Iris pigment epithelial cell (primary cell): ENCODE results near the gene PLD3.
"Not testable (repeated sequence)": the region's sequence is repeated elsewhere in the genome, so short reads cannot be mapped to it uniquely, and the experiment has no call there.

Source experiments
- DNase-seq: peaks from one replicate; pipeline ENCODE4 v3.0.0-alpha.2; 2011; ENCODE audit warnings: low read depth

Gene PLD3

DNA sequence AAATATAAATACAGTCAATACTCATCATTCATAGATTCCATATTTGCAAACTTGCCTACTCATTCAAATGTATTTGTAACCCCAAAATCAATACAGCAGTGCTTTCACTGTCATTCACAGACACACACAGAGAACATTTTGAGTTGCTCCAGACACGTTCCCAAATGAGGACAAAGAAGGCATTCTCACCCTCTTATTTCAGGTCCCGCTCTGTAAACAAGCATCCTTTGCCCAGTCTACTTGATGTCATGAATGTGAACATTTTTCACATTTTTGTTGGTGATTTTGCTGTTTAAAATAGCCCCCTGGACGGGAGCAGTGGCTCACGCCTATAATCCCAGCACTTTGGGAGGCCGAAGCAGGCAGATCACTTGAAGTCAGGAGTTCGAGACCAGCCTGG is 15.8 kb upstream of the PLD3 start:
- DNase-seq: no peak

DNA sequence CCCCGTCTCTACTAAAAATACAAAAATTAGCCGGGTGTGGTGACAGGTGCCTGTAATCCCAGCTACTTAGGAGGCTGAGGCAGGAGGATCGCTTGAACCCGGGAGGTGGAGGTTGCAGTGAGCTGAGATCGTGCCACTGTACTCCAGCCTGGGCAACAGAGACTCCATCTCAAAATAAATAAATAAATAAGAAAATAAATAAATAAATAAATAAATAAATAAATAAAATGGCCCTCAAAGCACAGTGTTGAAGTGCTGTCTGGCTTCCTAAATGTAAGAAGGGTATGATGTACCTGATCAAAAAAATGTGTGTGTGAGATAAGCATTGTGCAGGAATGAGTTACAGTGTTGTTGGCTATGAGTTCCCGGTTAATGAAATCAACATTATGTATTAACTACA is 15.4 kb upstream of the PLD3 start:
- DNase-seq: not testable (repeated sequence)

DNA sequence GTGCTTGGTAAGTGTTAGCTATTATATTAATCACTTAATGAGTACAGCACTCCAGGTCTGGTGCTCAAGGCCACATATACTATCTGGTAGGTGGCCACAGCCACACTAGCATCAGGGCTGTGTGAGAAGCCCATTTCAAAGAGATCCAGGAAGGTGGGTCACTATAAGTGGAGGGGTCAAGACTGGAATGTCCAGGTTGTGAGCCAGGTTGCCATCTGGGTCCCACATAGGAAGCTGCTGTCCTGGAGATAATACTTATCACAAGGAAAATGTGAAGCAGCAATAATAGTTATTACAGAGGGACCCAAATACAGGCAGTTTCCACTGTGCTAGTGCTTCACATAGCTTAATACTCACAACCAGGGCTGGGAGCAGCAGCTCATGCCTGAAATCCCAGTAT is 13.4 kb upstream of the PLD3 start:
- no peak for DNase-seq

DNA sequence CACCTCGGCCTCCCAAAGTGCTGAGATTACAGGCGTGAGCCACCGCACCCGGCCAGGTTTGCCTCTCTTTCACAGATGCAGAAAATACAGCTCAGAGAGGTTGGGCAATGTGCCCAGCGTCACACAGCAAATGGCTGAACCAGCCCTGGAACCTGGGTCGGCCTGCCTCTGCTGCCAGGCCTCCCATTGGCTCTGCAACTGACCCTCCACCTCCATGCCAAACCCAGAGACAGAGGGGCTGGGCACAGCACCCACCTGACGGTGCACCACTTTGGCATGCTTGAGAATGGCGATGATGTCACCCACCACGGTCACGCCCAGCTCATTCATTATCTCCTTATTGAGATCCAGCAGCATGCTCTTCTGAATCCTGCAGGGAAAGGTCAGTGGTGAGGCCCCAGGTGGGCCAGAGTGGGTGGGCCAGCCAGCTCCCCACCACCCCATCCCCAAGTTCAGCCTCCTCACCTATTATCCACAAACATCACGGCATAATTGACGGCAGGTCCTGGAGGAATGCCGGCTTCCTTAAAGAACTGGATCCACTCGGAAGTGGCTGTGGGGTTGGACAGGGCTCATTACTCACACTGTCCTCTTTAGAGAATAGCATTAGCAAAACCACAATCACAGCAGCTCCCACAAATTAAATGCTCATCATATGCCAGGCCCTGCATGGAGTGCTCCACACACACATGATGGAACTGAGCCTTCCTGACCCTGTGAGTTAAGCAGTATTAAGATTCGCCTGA is 12.5 kb upstream of the PLD3 start:
- no peak for DNase-seq

DNA sequence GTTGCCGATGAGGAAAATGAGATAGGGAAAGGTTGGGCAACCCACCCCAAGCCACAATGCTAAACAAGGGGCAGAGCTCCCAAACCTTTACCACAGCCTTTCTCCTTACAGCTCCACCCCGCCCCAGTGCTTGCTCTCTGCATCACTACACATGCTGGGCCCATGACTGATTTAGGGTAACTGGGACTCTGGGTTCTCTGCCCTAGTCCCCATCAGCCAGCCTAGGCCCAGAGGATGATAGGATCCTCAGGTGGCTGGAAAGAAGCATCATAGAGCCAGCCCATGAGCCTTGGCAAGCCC is 11.9 kb upstream of the PLD3 start:
- no peak for DNase-seq

DNA sequence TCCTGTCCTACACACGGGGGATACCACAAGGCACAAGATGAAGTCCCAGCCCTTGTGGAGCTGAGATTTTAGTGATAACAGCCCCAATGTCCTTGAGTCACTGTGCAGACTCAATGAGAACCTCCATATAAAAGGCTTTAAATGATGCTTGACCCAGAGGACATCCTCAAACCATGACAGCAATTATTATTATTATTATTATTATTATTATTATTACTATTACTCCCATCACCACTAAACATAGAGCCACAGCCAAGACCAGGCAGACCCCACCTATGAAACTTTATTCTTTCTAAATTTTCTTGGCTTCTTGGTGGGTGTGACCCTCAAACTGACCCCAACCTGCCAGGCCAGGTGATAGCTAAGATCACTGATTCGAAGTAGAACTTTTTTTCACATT is 11.4 kb upstream of the PLD3 start:
- DNase-seq: no peak

DNA sequence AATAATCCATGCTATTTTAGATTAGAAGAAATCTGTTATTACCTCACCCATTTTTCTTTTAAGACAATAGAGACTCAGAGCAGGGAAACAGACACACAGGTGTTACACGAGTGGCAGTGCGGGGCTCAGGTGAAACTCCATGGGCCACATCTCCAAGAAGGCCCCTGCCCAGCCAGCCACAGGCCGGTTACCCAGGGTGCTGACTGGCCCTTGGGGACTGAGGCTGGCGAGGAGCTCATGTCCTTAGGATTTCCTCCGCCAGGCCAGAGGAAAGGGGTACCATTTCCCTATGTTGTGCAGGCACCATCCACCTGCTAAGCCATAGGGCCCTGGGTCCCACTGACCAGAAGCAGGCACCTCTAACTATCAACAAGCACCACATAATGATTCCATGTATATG is 10.9 kb upstream of the PLD3 start:
- no peak for DNase-seq

DNA sequence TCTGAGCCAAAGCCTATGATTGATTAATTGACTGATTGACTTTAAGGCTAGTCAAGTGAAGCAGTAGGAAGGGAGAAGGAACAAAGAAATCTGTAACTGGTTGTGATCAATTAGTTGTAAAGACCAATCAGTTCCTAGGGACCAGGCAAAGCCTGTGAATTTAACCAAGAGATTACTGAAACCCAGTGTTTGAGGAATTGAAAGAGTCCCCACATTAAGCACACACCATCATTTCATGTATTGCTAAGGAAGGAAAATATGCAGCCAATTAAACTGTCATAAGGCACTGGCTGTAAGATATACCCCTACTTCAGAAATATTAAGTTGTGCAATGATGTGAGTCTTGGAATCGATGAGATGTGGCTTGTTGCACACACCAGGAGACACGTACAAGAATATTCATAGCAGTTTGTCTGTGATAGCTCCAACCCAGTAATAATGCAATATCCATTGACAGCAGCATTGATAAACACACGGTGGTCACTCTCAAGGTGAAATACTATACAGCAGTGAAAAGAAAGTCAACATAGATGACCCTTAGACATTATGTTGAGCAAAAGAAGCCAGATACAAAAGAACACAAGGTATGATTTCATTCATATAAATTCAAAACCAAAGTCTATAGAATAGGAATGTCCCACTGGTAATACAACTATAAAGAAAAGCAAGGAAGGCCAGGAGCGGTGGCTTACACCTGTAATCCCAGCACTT is 9.3 kb upstream of the PLD3 start:
- no peak for DNase-seq

DNA sequence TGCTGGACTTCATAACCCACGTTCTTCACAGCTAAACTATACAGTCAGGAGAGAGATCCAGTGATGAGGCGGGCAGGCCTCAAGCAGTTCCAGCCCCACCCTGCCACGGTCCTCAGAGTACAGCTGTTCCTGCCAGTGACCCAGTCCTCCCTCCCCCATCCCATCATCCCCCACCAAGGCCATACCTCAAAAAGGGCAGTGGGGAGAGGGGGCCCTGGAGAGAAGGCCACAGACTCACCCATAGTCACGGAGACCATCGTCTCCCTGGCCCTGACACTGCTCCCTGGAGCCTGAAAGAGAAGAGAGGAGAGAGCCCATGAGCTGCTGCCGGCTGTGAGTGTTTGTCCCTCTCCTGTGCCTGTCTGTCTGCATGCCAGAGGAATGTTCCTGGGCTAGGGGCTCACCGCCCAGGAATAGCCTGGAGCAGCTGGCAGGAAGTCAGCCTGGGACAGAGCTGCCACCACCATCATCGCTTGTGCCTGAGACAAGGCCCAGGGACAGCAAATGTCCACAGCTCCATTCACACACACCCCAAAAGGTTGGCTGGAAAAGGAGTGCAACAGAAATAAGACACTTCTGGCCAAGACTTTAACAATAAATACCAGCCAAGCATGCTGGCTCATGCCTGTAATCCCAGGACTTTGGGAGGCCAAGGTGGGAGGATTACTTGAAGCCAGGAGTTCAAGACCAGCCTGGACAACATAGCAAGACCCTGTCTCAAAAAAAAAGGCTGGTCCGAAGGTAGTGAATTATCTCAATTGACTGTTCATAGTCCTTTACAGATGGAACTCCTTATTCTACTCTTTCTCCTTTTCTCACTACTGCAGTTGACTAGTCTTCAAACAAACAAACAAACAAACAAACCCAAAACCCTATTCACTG is 6.7 kb upstream of the PLD3 start:
- no peak for DNase-seq

DNA sequence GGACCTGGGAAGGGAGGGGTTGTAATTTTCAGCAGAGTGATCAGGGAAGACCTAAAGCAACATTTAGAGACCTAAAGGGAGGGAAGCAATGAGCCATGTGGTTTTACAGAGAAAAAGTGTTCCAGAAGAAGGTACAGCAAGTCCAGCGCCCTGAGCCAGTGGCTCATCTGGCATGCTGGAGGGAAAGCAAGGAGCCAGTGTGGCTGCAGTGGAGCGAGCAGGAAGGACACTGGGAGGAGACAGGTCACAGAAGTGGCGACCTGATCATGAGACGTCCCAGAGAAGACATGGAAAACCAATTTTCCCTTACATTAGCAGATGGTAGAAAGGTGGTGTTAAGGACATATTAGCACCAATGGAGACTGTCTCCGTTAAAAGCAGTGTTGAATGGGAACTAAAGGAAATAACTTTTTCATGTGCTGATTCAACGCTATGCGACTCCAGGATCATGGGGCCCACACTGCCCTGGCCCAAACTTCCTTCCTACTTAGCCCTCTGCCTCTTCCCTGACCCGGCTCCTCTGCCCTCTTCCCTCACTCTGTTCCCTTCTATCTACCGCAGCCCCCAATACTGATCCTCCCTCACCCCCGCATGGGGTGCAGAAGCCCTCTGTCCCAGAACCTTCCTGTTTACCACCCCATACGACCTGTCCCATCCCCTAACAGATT is 5.7 kb upstream of the PLD3 start:
- DNase-seq: no peak

DNA sequence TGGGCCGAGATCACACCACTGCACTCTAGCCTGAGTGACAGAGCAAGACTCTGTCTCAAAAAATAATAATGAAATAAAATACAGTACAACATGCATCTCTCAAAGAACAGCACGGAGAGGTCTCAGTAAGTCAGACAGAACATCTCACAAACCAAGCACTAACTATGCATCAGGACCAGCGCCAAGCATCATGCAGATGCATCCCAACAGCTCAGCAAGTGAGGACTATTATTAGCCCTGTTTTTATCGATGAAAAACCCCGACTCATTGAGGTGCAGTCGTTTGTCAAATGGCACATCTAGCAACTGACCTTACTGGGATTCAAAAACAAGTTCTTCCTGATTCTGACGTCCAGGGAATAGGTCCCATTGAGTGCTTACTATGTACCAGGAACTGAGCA is 4.1 kb upstream of the PLD3 start:
- DNase-seq: no peak

DNA sequence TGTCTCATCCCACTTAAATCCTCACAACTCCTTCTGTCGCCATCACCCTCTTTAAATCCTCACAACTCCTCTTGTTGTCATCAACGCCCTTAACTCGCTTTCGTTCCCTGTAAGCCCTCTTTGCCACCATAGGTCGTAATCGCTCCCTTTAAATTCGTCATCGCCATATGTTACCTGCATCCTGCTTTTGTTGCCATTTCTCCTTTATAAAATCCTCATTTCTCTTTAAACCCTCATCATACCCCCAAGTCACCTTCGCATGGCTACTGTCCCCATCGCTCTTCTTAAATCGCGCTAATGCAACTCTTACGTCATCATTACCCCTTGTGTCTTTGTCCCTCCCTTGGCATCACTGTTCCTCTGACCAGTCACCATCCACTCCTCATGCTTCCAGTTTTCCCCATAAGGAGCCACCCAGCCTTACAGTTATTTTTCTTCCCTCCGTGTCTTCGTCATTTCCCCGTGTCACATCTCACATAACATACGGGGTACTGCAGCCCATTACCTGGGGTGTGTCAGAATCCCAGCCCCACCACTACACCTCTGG is 539 bp downstream of the PLD3 start:
- DNase-seq: peak; percentile 42

DNA sequence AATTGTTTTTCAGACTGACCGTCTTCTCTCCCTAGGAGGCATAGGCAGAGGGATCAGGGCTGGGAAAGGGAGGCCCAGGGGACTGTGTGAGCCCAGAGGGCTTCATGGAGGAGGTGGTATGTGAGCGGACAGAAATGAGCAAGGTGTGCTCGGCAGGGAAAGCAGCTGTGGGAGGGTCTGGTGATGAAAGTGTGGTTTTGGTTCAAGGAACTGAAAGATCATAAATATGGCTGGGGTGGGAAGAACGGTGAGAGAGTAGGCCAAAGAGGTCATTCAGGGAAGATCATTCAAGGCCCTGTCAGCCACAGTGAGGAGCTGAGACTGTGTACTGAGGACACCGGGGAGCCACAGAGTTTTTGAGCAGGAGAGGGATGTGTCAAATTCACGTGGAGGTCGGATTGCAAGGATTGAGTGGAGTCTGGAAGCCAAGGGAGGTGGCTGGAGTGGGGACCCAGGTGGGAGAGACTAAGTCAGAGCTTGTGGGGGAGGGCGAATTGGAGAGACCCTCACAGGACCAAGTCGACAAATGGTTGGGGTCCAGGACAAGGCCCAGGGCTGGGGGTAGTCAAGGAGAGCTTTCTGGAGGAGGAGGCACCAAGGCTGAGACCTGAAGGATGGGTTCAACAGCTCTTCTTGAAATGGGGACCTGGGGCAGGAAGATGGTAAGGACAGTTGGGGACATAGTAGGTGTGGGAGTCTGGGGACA is 7.6 kb downstream of the PLD3 start:
- DNase-seq: no peak

DNA sequence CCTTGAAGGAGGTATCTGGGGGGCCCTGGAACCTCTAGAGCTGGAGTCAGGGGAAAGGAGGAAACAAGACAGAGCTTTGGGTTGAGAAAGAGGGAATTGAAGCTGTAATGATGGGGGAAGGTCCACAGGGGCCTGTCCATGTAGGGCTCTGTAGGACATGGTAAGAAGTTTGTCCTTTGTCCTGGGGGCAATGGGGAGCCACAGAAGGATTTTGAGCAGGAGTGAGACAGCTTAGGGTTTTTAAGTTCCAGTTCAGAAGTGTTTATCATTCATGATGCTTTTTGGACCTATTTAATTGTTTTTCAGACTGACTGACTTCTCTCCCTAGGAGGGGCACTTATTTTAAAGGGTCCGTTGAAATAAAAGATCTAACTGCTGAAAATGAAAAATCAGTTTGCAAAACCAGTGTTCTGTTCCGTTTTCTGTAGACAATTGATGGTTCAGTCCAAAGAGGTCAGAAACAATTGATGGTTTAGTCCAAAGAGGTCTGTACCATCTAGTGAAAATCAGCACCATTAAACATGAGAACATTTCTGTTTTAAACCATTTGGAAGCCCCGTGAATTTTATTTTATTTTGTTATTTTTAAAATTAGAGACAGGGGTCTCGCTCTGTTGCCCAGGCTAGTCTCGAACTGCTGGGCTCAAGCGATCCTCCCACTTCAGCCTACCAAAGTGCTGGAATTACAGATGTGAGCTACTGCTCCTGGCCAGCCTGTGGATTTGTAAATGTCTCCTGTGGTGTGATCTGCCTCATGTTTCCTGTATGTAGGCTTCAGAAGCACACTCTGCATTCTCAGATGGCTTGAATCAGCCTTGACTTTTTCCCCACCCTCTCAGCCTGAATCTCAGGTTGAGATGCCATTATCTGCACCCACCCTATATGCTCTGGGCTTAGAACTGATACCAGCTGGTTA is 8.4 kb downstream of the PLD3 start:
- peak; percentile 46 for DNase-seq

DNA sequence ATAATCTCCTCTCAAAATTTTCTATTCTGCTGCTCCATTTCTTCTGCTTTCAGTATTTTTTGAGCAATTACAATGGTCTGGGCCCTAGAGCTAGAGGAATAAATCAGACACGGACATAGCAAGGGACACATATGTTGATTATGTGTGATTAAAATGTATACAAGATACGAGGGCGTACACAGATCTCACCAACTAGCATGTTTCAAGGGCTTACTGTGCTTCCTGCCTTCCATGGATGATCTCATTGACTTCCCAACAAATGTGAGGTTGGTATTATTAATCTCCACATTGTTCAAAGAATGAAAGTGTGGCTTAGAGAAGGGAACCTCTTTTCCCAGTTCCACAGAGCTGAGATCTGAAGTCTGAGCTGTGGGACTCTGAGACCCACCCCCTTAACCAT is 9.1 kb downstream of the PLD3 start:
- peak; percentile 34 for DNase-seq

DNA sequence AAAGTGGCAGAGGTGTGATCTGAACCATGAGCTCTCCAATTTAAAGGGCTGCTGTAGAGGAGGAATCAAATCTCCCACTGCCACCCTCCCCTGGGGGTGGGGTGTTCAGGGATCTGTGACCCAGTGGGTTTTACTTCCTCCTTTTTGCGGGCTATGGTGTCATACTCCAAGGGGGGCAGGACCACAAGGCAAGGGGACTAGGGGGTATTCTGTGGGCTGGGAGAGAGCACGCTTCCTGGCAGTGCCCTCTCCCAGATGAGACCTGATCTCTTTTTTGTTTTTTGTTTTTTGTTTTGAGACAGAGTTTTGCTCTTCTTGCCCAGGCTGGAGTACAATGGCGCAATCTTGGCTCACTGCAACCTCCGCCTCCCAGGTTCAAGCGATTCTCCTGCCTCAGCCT is 10.3 kb downstream of the PLD3 start:
- DNase-seq: no peak

DNA sequence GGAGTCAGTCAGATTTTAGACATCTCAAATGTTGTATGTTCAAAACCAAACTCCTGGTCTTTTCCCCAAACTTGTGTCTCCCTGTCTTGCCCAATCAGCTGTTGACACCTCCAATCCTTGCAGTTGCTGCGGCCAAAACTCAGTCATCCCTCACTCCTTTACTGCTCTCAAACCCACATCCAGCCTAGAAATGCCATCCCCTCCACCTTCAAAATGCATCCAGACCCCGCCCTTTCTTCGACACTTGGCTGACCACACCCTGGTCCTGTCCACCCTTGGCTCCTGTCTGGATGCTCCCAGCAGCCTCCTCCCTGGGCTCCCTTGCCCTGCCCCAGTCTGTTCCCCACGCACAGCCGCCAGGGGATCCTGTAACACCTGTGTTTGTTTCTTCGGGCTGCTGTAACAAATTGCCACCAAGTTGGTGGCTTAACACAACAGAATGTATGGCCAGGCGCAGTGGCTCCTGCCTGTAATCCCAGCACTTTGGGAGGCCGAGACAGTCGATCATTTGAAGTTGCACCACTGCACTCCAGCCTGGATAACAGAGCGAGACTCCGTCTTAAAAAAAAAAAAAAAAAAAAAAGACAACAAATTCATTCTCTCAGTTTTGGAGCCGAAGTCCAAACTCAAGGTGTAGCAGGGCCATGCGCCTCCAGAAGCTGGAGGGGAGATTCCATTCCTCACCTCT is 11.7 kb downstream of the PLD3 start:
- DNase-seq: no peak

DNA sequence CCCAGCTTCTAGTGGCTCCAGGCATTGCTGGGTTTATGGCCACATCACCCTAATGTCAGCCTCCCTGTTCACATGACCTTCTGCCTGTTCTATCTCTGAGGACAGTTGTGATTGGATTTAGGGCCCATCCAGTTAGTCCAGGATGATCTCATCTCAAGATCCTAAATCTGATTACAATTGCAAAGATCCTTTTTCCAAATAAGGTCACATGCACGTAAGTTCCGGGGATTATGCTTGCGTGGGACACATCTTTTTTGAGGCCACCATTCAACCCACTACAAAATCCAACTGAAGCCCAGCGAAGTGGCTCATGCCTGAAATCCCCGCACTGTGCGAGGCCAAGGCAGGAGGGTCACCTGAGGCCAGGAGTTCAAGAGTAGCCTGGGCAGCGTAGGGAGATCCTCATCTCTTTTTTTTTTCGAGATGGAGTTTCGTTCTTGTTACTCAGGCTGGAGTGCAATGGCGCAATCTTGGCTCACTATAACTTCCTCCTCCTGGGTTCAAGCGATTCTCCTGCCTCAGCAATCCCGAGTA is 12.3 kb downstream of the PLD3 start:
- no peak for DNase-seq

DNA sequence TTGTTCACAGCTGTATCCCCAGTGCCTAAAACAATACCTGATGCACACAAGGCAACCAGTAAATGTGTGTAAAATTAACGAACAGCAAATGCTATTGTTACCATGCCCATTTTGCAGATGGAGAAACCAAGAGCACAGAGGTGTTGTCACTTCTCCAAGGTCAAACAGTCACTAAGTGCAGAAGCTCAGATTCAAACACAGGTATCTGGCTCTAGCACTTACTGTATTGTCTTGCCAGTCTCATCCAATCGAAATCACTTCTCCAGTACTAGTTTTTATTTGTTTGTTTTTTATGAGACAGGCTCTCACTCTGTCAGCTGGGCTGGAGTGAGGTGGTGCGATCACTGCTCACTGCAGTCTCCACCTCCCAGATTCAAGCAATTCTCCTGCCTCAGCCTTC is 13.7 kb downstream of the PLD3 start:
- DNase-seq: no peak

DNA sequence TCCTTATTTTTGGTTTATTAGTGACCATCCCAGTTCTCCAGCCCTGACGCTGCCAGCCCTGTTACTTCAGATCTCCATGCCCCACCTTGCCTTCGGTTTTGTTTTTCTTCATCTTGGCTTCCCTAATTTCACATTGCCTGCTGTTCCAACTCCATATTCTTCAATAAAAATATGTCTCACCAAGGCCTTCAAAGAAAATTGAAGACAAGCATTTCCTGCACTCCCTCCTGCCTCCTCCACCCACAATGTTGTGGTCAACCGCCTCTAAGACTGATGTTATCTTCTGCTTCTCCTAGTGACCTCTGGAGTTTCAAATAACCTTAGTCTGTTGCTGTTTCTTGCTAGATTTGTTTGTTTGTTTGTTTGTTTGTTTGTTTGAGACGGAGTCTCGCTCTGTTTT is 14.6 kb downstream of the PLD3 start:
- DNase-seq: peak; percentile 54
